MG63 (cell line): ENCODE results near the gene DCAF12L1. TPM values are rescaled to one million over a fixed set of nuclear protein-coding genes. Genes with fewer than 3 reads are reported as not detected.

Experiments
- DNase-seq: peaks from one replicate; pipeline ENCODE4 v3.0.0-alpha.2; 2020
- H3K27me3 ChIP-seq: fragments of 250-450 bp; sonication (Bioruptor Pico); 2 replicates; pipeline ENCODE4 v1.5.1; 2020; ENCODE audit warnings: mild to moderate bottlenecking, moderate library complexity
- H3K36me3 ChIP-seq: fragments of 250-450 bp; sonication (Bioruptor Pico); 2 replicates; pipeline ENCODE4 v1.5.1; 2020; ENCODE audit warnings: mild to moderate bottlenecking, moderate library complexity
- H3K4me3 ChIP-seq: fragments of 250-450 bp; sonication (Bioruptor Pico); 2 replicates; pipeline ENCODE4 v1.5.1; 2020; ENCODE audit warnings: mild to moderate bottlenecking, moderate library complexity
- H3K9me3 ChIP-seq: fragments of 250-450 bp; sonication (Bioruptor Pico); 2 replicates; pipeline ENCODE4 v1.5.1; 2020; ENCODE audit warnings: mild to moderate bottlenecking, moderate library complexity
- total RNA-seq: library from RNA; depleted of rRNA; stranded (reverse); fragments of >200 nt; shearing (Covaris generic); gene quantifications from 2 replicates; pipeline ENCODE4 v1.2.3, GENCODE V29; 2014; ENCODE audit warnings: low replicate concordance; rRNA removed

The DCAF12L1 gene
- not detected in 2 replicates for total RNA-seq

DNA sequence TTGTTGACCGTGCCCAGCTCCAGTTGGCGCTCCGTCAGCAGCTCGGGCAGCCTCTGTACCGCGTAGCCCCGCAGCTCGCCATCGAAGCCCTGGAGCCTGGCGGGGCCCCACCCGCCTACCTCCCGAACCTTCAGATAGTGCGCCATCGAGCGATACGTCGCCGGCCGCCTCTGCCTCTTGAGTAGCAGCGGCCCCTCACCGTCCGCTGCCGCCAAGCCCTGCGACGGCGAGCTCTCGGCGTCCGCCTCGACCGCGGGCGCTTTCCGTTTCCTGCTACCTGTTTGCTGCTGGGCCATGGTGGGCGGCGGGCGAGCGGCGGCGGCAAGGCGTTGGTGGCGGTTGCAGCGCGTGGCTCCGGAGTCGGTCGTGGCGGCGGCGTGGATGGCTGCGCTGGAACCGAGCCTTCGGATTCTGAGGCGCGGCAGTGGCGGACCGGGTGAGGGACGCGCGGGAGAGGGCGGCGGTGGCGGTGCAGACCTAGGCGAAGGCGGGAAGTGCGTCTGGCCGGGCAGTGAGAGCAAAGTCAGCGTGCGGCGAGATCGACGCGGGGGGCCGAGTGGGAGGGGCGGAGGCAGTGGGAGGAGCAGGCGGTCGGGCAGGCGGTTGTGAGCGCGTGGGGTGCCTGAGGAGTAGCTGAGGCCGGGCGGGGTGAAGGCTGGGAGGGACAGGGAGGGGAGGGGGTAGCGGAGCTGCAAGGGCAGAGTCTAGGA, at the start of gene DCAF12L1:
TSS of gene DCAF12L1 (minus strand) at position 502 of the 710 bp plus-strand sequence. CDS start at position 296, 206 bp downstream.
- H3K27me3 ChIP-seq: no peaks in the 10 kb centered on the region
- DNase-seq: no peak
- no peaks in the 10 kb centered on the region for H3K9me3 ChIP-seq
- no peak within 1 kb of the TSS for H3K4me3 ChIP-seq
- no peaks in the 10 kb centered on the region for H3K36me3 ChIP-seq

DNA sequence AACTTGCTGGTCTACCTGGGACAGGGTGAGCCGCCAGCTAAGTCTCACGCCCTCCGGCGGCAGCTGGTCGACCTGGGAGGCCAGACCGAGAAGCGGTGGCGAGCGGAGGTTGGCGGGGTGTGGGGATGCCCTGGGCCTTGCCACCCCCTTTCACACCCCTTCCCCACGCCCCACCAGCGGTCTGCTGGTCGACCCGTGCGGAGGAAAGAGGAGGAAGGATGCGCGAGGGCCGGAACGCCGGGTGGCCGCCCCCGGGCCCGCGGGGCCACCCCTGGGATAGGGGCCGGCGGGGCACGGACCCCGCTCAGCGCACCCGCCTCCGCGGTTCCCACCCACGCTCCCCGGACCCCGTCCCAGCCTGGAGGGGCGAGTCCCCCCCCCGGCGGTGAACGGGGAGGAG, 28.3 kb upstream of the DCAF12L1 start:
- no peaks in the 10 kb centered on the region for H3K36me3 ChIP-seq
- H3K9me3 ChIP-seq: no peaks in the 10 kb centered on the region
- H3K27me3 ChIP-seq: no peaks in the 10 kb centered on the region
- no peak for DNase-seq
- no peak overlapping the region for H3K4me3 ChIP-seq

DNA sequence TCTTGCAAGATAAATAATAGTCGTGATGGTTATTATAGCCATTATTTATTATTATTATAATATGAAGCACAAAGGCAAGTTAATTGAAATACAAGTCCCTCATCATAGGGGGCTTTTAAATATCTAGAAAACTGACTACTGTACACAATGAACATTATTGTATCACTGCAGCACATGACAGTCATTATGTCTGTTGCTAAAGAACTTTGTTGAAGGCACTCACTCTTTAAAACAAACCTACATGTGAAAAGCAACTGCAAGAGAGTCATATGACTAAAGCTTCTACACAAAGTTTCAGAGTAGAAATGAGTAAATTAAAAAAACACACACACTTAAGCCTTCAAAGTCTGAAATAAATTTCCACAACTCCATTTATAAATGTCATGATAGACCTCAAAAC, 23.3 kb upstream of the DCAF12L1 start:
- no peaks in the 10 kb centered on the region for H3K36me3 ChIP-seq
- H3K27me3 ChIP-seq: no peaks in the 10 kb centered on the region
- no peak overlapping the region for H3K4me3 ChIP-seq
- DNase-seq: no peak
- no peaks in the 10 kb centered on the region for H3K9me3 ChIP-seq

DNA sequence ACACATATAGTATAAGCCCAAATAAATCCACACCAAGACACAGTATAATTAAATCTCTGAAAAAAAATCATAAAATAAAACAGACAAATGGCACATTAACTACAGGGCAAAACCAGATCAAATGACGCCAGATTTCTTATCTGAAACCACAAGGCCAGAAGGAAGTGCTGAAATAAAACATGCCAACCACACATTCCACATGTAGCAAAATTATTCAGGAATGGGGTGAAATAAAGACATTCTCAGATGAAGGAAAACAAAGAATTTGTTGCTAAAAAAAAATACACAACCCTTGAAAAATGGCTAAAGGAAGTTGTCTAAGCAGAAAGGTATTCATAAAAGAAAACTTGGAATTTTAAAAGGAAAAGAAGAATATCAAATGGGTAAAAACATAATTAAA, 4.5 kb upstream of the DCAF12L1 start:
- Histone ChIP-seq H3K9me3 (no peaks in the 10 kb centered on the region), H3K27me3 (no peaks in the 10 kb centered on the region), H3K36me3 (no peaks in the 10 kb centered on the region), H3K4me3 (no peak overlapping the region)
- DNase-seq: no peak

DNA sequence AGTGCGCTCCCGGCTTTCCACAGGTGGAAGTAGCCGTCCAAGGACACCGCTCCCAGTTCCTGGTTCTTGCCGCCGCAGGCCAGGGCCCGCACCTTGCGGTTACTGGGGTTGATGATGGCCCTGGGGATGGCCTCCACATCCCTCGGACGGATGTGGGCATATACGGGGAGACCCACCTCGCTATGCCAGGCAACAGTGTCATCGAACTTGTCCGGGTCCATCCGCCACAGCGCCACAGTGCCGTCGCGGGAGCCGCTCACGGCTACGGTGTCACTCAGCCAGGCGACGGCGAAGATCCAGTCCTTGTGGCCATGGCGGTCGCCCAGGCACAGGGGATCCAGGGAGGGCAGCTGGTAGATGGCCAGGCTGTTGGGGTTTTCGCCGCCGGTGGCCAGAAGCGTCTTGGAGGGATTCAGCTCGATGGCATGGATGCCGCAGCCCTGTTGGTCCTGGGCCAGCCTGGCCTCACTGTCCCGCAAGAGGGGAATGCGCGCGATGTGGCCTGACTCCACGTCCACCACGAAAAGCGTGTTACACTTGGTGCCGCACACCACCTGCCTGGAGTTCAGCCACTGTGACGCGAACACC, 795 bp downstream of the DCAF12L1 start:
- Histone ChIP-seq H3K4me3 (no peak overlapping the region), H3K27me3 (no peaks in the 10 kb centered on the region), H3K36me3 (no peaks in the 10 kb centered on the region), H3K9me3 (no peaks in the 10 kb centered on the region)
- DNase-seq: no peak

DNA sequence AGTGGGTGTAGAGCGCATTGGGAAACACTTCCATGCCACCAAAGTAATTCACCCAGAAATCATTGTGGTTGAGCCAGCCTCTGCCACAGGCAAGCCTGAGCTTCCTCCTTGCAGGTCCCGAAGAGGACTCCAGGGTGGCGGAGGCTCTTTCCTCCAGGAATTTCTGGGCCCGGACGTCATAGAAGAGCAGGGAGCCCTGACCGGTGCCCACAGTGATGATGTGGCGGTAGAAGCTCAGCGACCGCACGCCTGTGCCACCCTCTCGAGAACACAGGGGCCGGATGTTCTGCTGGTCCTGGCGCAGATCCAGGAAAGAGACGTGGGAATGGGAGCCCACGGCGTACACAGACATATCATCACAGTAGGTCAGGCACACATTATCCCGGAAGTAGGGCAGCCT, 1.3 kb downstream of the DCAF12L1 start:
- Histone ChIP-seq H3K36me3 (no peaks in the 10 kb centered on the region), H3K27me3 (no peaks in the 10 kb centered on the region), H3K4me3 (no peak overlapping the region)

DNA sequence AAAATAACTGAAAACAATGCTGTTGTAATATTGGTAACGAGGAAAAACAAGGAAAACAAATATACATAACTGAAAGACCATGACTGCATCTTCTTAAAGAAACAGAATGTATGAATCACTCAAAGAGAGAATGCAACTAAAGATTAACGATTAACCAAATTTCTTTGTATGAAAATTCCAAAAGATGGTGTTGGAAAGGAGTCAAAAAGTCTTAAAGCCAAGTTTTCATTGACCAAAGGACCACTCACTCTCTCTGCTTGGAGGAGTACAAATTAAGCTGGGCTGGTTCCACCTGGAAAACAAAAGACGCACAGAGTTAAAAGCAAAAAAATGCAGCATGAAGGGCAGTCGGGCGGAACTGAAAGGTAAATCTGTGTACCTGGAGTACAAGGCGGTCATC, 1.8 kb downstream of the DCAF12L1 start:
- Histone ChIP-seq H3K4me3 (no peak overlapping the region), H3K9me3 (no peaks in the 10 kb centered on the region), H3K36me3 (no peaks in the 10 kb centered on the region), H3K27me3 (no peaks in the 10 kb centered on the region)
- no peak for DNase-seq

More for the DNA sequence above, 1.3 kb downstream of the DCAF12L1 start:
- H3K9me3 ChIP-seq: no peaks in the 10 kb centered on the region
- DNase-seq: no peak

DNA sequence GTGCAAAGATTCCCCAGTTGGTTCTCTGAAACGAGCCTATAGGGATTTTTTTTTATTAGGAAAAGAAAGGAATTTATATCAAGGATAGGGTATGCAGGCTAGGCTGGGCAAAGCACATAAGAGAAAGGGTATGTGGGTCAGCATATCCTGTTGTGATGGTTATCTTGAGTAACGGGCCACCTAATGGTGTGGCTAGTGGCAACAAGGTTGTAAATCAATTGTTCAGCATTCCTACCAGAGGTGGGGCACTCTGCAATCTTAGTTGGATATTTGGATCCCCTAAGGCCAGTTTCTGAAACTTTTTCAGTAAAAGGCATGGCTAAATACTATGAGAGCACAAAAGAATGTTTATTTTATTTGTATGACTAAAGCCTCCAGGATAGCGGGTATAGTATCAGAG, 42.7 kb downstream of the DCAF12L1 start:
- no peak overlapping the region for H3K4me3 ChIP-seq
- no peaks in the 10 kb centered on the region for H3K36me3 ChIP-seq
- no peaks in the 10 kb centered on the region for H3K27me3 ChIP-seq
- no peaks in the 10 kb centered on the region for H3K9me3 ChIP-seq
- no peak for DNase-seq
